Dendritic cell treated with granulocyte-macrophage colony-stimulating factor and Interleukin-4, amounts not matched to agents 40 ng/mL and 50 ng/mL, for 4 days (primary cell): Measurements from ENCODE around the gene SAMD13.
A peak's percentile ranks its signal among the peaks of the same experiment; 100 is the strongest.

ENCODE experiments used
- H3K27ac Mint-ChIP-seq: one replicate; pipeline ENCODE4 v1.8.0; 2022; ENCODE audit warnings: mild to moderate bottlenecking, mixed read lengths
- H3K27me3 Mint-ChIP-seq: one replicate; pipeline ENCODE4 v1.8.0; 2022; ENCODE audit warnings: mild to moderate bottlenecking, mixed read lengths
- H3K36me3 Mint-ChIP-seq: one replicate; pipeline ENCODE4 v1.8.0; 2022; ENCODE audit warnings: low read depth, mixed read lengths
- H3K4me1 Mint-ChIP-seq: one replicate; pipeline ENCODE4 v1.8.0; 2022; ENCODE audit warnings: low read depth, mixed read lengths
- H3K4me3 Mint-ChIP-seq: one replicate; pipeline ENCODE4 v1.8.0; 2022; ENCODE audit warnings: mild to moderate bottlenecking, moderate library complexity, mixed read lengths
- H3K9me3 Mint-ChIP-seq: one replicate; pipeline ENCODE4 v1.8.0; 2022; ENCODE audit warnings: mixed read lengths
- intact Hi-C: fragments of 100-400 bp; cut with micrococcal nuclease; formaldehyde crosslinking; loops from one replicate; pipeline ENCODE4 v1.15.0; 2022

The SAMD13 gene

GRCh38 chr1:84301004-84301784, at the start of gene SAMD13:
TSS of gene SAMD13 (plus strand) at chr1:84301708. CDS start at chr1:84303235, 1,527 bp downstream.
- H3K9me3 Mint-ChIP-seq: peaks cover 2% of the 10 kb centered on the region
- H3K27ac Mint-ChIP-seq: peak within 1 kb of the TSS; percentile 83
- intact Hi-C loops: loop anchor here (5.0 kb wide), 3 partner anchors 131 to 206 kb away; partner anchors contain the start of genes GNG5 and SPATA1
- peaks cover 24% of the 10 kb centered on the region for H3K4me1 Mint-ChIP-seq
- peaks cover 10% of the 10 kb centered on the region for H3K36me3 Mint-ChIP-seq
- peak within 1 kb of the TSS; percentile 72 for H3K4me3 Mint-ChIP-seq
- no peaks in the 10 kb centered on the region for H3K27me3 Mint-ChIP-seq

GRCh38 chr1:84253036-84253435, 48.5 kb upstream of the SAMD13 start:
- Mint-ChIP-seq H3K9me3 (peaks cover 18% of the 10 kb centered on the region), H3K4me1 (no peaks in the 10 kb centered on the region), H3K27me3 (no peaks in the 10 kb centered on the region), H3K4me3 (no peak overlapping the region), H3K36me3 (no peaks in the 10 kb centered on the region), H3K27ac (no peak overlapping the region)
- intact Hi-C loops: no loop called here

- Mint-ChIP-seq H3K9me3 (peaks cover 18% of the 10 kb centered on the region), H3K4me3 (no peak overlapping the region), H3K27me3 (no peaks in the 10 kb centered on the region), H3K27ac (no peak overlapping the region), H3K4me1 (peaks cover 6% of the 10 kb centered on the region), H3K36me3 (no peaks in the 10 kb centered on the region)
- intact Hi-C loops: no loop called here
Measured at GRCh38 chr1:84253891-84254290, 47.6 kb upstream of the SAMD13 start.

GRCh38 chr1:84254703-84255238, 46.7 kb upstream of the SAMD13 start:
- intact Hi-C loops: no loop called here
- Mint-ChIP-seq H3K27me3 (no peaks in the 10 kb centered on the region), H3K36me3 (no peaks in the 10 kb centered on the region), H3K4me3 (no peak overlapping the region), H3K4me1 (peaks cover 6% of the 10 kb centered on the region), H3K27ac (no peak overlapping the region), H3K9me3 (peaks cover 18% of the 10 kb centered on the region)

- Mint-ChIP-seq H3K4me1 (peaks cover 6% of the 10 kb centered on the region), H3K27ac (no peak overlapping the region), H3K9me3 (peaks cover 11% of the 10 kb centered on the region), H3K36me3 (no peaks in the 10 kb centered on the region), H3K27me3 (no peaks in the 10 kb centered on the region), H3K4me3 (no peak overlapping the region)
- intact Hi-C loops: no loop called here
Measured at GRCh38 chr1:84255582-84255981, 45.9 kb upstream of the SAMD13 start.

GRCh38 chr1:84257617-84258016, 43.9 kb upstream of the SAMD13 start:
- H3K4me3 Mint-ChIP-seq: no peak overlapping the region
- H3K27ac Mint-ChIP-seq: no peak overlapping the region
- H3K27me3 Mint-ChIP-seq: no peaks in the 10 kb centered on the region
- intact Hi-C loops: no loop called here
- H3K36me3 Mint-ChIP-seq: no peaks in the 10 kb centered on the region
- H3K4me1 Mint-ChIP-seq: peaks cover 6% of the 10 kb centered on the region
- no peaks in the 10 kb centered on the region for H3K9me3 Mint-ChIP-seq

- Mint-ChIP-seq H3K27ac (no peak overlapping the region), H3K4me3 (no peak overlapping the region)
- intact Hi-C loops: no loop called here
Measured at GRCh38 chr1:84259376-84259775, 42.1 kb upstream of the SAMD13 start.

GRCh38 chr1:84259989-84260388, 41.5 kb upstream of the SAMD13 start:
- Mint-ChIP-seq H3K36me3 (no peaks in the 10 kb centered on the region), H3K27ac (no peak overlapping the region), H3K4me1 (peaks cover 6% of the 10 kb centered on the region), H3K4me3 (no peak overlapping the region), H3K9me3 (no peaks in the 10 kb centered on the region), H3K27me3 (no peaks in the 10 kb centered on the region)
- intact Hi-C loops: no loop called here

More at GRCh38 chr1:84259376-84259775, 42.1 kb upstream of the SAMD13 start:
- Mint-ChIP-seq H3K36me3 (no peaks in the 10 kb centered on the region), H3K9me3 (no peaks in the 10 kb centered on the region), H3K4me1 (peaks cover 6% of the 10 kb centered on the region), H3K27me3 (no peaks in the 10 kb centered on the region)

- intact Hi-C loops: no loop called here
- H3K36me3 Mint-ChIP-seq: no peaks in the 10 kb centered on the region
- peaks cover 6% of the 10 kb centered on the region for H3K4me1 Mint-ChIP-seq
- no peak overlapping the region for H3K27ac Mint-ChIP-seq
- H3K27me3 Mint-ChIP-seq: no peaks in the 10 kb centered on the region
- H3K9me3 Mint-ChIP-seq: no peaks in the 10 kb centered on the region
- H3K4me3 Mint-ChIP-seq: no peak overlapping the region
Measured at GRCh38 chr1:84260852-84261518, 40.5 kb upstream of the SAMD13 start.

GRCh38 chr1:84264961-84265360, 36.5 kb upstream of the SAMD13 start:
- no peaks in the 10 kb centered on the region for H3K9me3 Mint-ChIP-seq
- no peak overlapping the region for H3K4me3 Mint-ChIP-seq
- H3K27me3 Mint-ChIP-seq: no peaks in the 10 kb centered on the region
- H3K27ac Mint-ChIP-seq: no peak overlapping the region
- no peaks in the 10 kb centered on the region for H3K36me3 Mint-ChIP-seq
- no peaks in the 10 kb centered on the region for H3K4me1 Mint-ChIP-seq
- intact Hi-C loops: no loop called here

GRCh38 chr1:84265867-84266266, 35.6 kb upstream of the SAMD13 start:
- no peak overlapping the region for H3K27ac Mint-ChIP-seq
- no peaks in the 10 kb centered on the region for H3K9me3 Mint-ChIP-seq
- peaks cover 2% of the 10 kb centered on the region for H3K4me1 Mint-ChIP-seq
- no peak overlapping the region for H3K4me3 Mint-ChIP-seq
- no peaks in the 10 kb centered on the region for H3K27me3 Mint-ChIP-seq
- intact Hi-C loops: no loop called here
- no peaks in the 10 kb centered on the region for H3K36me3 Mint-ChIP-seq

- Mint-ChIP-seq H3K36me3 (no peaks in the 10 kb centered on the region), H3K27me3 (no peaks in the 10 kb centered on the region), H3K4me1 (peaks cover 11% of the 10 kb centered on the region), H3K4me3 (no peak overlapping the region), H3K27ac (no peak overlapping the region), H3K9me3 (no peaks in the 10 kb centered on the region)
- intact Hi-C loops: no loop called here
Measured at GRCh38 chr1:84266748-84267147, 34.8 kb upstream of the SAMD13 start.

GRCh38 chr1:84267476-84267875, 34.0 kb upstream of the SAMD13 start:
- no peak overlapping the region for H3K4me3 Mint-ChIP-seq
- H3K27me3 Mint-ChIP-seq: no peaks in the 10 kb centered on the region

GRCh38 chr1:84268346-84268745, 33.2 kb upstream of the SAMD13 start:
- no peaks in the 10 kb centered on the region for H3K36me3 Mint-ChIP-seq
- H3K27ac Mint-ChIP-seq: no peak overlapping the region

More at GRCh38 chr1:84267476-84267875, 34.0 kb upstream of the SAMD13 start:
- H3K9me3 Mint-ChIP-seq: no peaks in the 10 kb centered on the region
- H3K36me3 Mint-ChIP-seq: no peaks in the 10 kb centered on the region
- no peak overlapping the region for H3K27ac Mint-ChIP-seq
- H3K4me1 Mint-ChIP-seq: peaks cover 13% of the 10 kb centered on the region
- intact Hi-C loops: no loop called here

More at GRCh38 chr1:84268346-84268745, 33.2 kb upstream of the SAMD13 start:
- Mint-ChIP-seq H3K9me3 (no peaks in the 10 kb centered on the region), H3K27me3 (no peaks in the 10 kb centered on the region), H3K4me1 (peaks cover 13% of the 10 kb centered on the region), H3K4me3 (no peak overlapping the region)
- intact Hi-C loops: no loop called here
